K562 (cell line): ENCODE data around the gene KIF19. TPM values are rescaled to one million over a fixed set of nuclear protein-coding genes. Genes with fewer than 3 reads are reported as not detected.
"Not testable (repeated sequence)": the region's sequence is repeated elsewhere in the genome, so short reads cannot be mapped to it uniquely, and the experiment has no call there.

Source experiments
- ATAC-seq: fragments of 200-7000 bp; cut with Tn5 transposase; 3 replicates; pipeline ENCODE4 v1.9.1; 2020; ENCODE audit warnings: moderate library complexity
- BruUV-seq: library from RNA; stranded (reverse); fragments of 400-500 nt; replicated peaks from 2 replicates; lab custom pipeline; 2021; lab: Mats Ljungman, UMichigan
- CTCF ChIA-PET: fragments of 300-600 bp; formaldehyde crosslinking; extraction: SDS; loops from one replicate; lab custom pipeline; 2021; ENCODE audit warnings: low intra/inter-chr PET ratio; lab: Yijun Ruan, JAX
- POLR2A ChIA-PET: fragments of 300-600, 350-650 bp; sonication (Branson Sonifier 250); formaldehyde crosslinking; extraction: SDS; loops from one replicate; lab custom pipeline; 2021; ENCODE audit warnings: antibody characterized with exemption, inconsistent platforms; lab: Yijun Ruan, JAX
- DNase-seq, 4 experiments: peaks; one replicate each; pipeline versions ENCODE4 v3.0.0 to v3.0.0-alpha.2; 2011 to 2018; ENCODE audit warnings: low spot score in 3 of 4, mixed read lengths in 3 of 4; ENCODE audit errors: extremely low read depth in 1 of 4
- FAIRE-seq: peaks from 2 replicates; lab custom pipeline; 2011; peaks lifted over from hg19 to GRCh38; lab: Jason Lieb, UNC
- H2AFZ ChIP-seq: 2 replicates; pipeline ENCODE4 v1.6.0; 2011; ENCODE audit warnings: low read depth, low read length, control low read depth, inconsistent platforms
- H3K27ac ChIP-seq: fragments of 200-600 bp; 3 replicates; pipeline ENCODE4 v1.8.0; 2011; ENCODE audit warnings: low read depth, mild to moderate bottlenecking, control low read depth, inconsistent platforms, low read length, moderate library complexity, mixed read lengths; ENCODE audit errors: extremely low read depth
- H3K27me3 ChIP-seq, 2 experiments: fragments of 300-600 bp in 1 of 2; 2 replicates in 1 of 2; 3 replicates in 1 of 2; pipeline versions ENCODE4 v1.6.0 to v1.8.0; 2011; ENCODE audit warnings: inconsistent platforms in 2 of 2, low read length in 2 of 2, mild to moderate bottlenecking in 1 of 2, mixed read lengths in 1 of 2, moderate library complexity in 1 of 2; ENCODE audit not compliant: control insufficient read depth in 2 of 2, insufficient read depth in 2 of 2
- H3K36me3 ChIP-seq: fragments of 300-600 bp; 3 replicates; pipeline ENCODE4 v1.8.0; 2011; ENCODE audit warnings: mild to moderate bottlenecking, low read length, inconsistent platforms; ENCODE audit not compliant: control insufficient read depth, insufficient read depth
- H3K4me1 ChIP-seq, 2 experiments: fragments of 200-600 bp in 1 of 2; replicated peaks in 1 of 2; 2 replicates in 1 of 2; 3 replicates in 1 of 2; pipeline versions ENCODE4 v1.5.1 to v1.8.0; 2011; ENCODE audit warnings: inconsistent platforms in 2 of 2, low read length in 2 of 2, mild to moderate bottlenecking in 1 of 2, mixed read lengths in 1 of 2, moderate library complexity in 1 of 2; ENCODE audit not compliant: control insufficient read depth in 2 of 2, insufficient read depth in 2 of 2
- H3K4me2 ChIP-seq: 2 replicates; pipeline ENCODE4 v1.6.1; 2011; ENCODE audit warnings: low read length, control low read depth, inconsistent platforms, mixed read lengths; ENCODE audit not compliant: insufficient read depth
- H3K4me3 ChIP-seq: fragments of 200-600 bp; sonication (generic), shearing (Covaris generic); 2 replicates; pipeline ENCODE4 v1.5.1; 2016; ENCODE audit warnings: control low read depth, inconsistent platforms
- H3K79me2 ChIP-seq: fragments of 200-600 bp; 3 replicates; pipeline ENCODE4 v1.8.0; 2011; ENCODE audit warnings: low read length, inconsistent platforms; ENCODE audit not compliant: control insufficient read depth, insufficient read depth
- H3K9ac ChIP-seq, 2 experiments: 2 replicates each; pipeline versions ENCODE4 v1.6.0 to v1.6.1; 2011; ENCODE audit warnings: low read depth in 2 of 2, low read length in 2 of 2, control low read depth in 1 of 2, inconsistent platforms in 1 of 2, mild to moderate bottlenecking in 1 of 2, mixed read lengths in 1 of 2; ENCODE audit not compliant: insufficient read depth in 1 of 2
- H3K9me1 ChIP-seq: one replicate; pipeline ENCODE4 v1.6.0; 2011; ENCODE audit warnings: inconsistent platforms, mild to moderate bottlenecking, low read length, moderate library complexity; ENCODE audit not compliant: control insufficient read depth, insufficient read depth
- H3K9me3 ChIP-seq: replicated peaks from 2 replicates; pipeline ENCODE4 v1.5.1; 2011; ENCODE audit warnings: low read depth, low read length, inconsistent platforms; ENCODE audit not compliant: control insufficient read depth, insufficient read depth
- H4K20me1 ChIP-seq: replicated peaks from 2 replicates; pipeline ENCODE4 v1.6.1; 2011; ENCODE audit warnings: low read length, inconsistent platforms, mixed read lengths; ENCODE audit not compliant: control insufficient read depth, insufficient read depth
- ADNP ChIP-seq: fragments of 200-800 bp; sonication (Bioruptor generic); IDR thresholded peaks from 2 replicates; pipeline ENCODE4 v1.6.1; 2016; ENCODE audit warnings: missing genetic modification characterization, missing compliant biosample characterization
- AFF4 ChIP-seq: sonication (generic); formaldehyde crosslinking; IDR thresholded peaks from 2 replicates; pipeline ENCODE4 v1.8.0; 2023; ENCODE audit warnings: mild to moderate bottlenecking, missing genetic modification reagents
- BCOR ChIP-seq: fragments of 450-650 bp; IDR thresholded peaks from 2 replicates; pipeline ENCODE4 v1.6.1; 2016
- CBX1 ChIP-seq: sonication (generic); IDR thresholded peaks from 2 replicates; pipeline ENCODE4 v1.6.1; 2016; ENCODE audit warnings: antibody characterized with exemption, low read depth, mild to moderate bottlenecking
- OTX1 ChIP-seq: fragments of 450-650 bp; formaldehyde crosslinking; IDR thresholded peaks from 2 replicates; pipeline ENCODE4 v1.4.0; 2022; ENCODE audit warnings: mild to moderate bottlenecking
- SMARCA5 ChIP-seq: fragments of 450-650 bp; IDR thresholded peaks from 2 replicates; pipeline ENCODE4 v1.6.1; 2016
- ZNF134 ChIP-seq: fragments of 250-450 bp; sonication (Bioruptor Pico); conservative IDR thresholded peaks from 2 replicates; pipeline ENCODE4 v1.4.0; 2020
- ZNF263 ChIP-seq: sonication (generic); formaldehyde crosslinking; IDR thresholded peaks from 2 replicates; pipeline ENCODE4 v1.8.0; 2022; ENCODE audit warnings: mild to moderate bottlenecking, missing genetic modification reagents, borderline replicate concordance
- ZNF324 ChIP-seq: fragments of 250-450 bp; sonication (Bioruptor Pico); IDR thresholded peaks from 2 replicates; pipeline ENCODE4 v1.4.0; 2020; ENCODE audit warnings: mild to moderate bottlenecking
- ZNF431 ChIP-seq: sonication (generic); formaldehyde crosslinking; IDR thresholded peaks from 2 replicates; pipeline ENCODE4 v1.8.0; 2022; ENCODE audit warnings: mild to moderate bottlenecking, missing genetic modification reagents
- ZNF584 ChIP-seq: fragments of 200-800 bp; sonication (Bioruptor generic); IDR thresholded peaks from 2 replicates; pipeline ENCODE4 v1.6.1; 2016; ENCODE audit warnings: low read depth, mild to moderate bottlenecking, missing genetic modification characterization, missing compliant biosample characterization
- WGBS: fragments of 100-300 bp; shearing (Covaris generic); methylation state at CpG from one replicate; pipeline ENCODE4 v1.1.6; 2016; ENCODE audit warnings: low coverage, mixed read lengths; ENCODE audit not compliant: insufficient coverage; ENCODE audit errors: missing lambda C conversion rate; 5-methylcytosine and 5-hydroxymethylcytosine counted together
- in situ Hi-C: fragments of 300-500 bp; cut with MboI; formaldehyde crosslinking; loops from 4 replicates; pipeline ENCODE4 v1.15.0; 2018; ENCODE audit warnings: inconsistent platforms, mixed read lengths
- intact Hi-C: fragments of 100-400 bp; cut with micrococcal nuclease; formaldehyde crosslinking; loops from 2 replicates; pipeline ENCODE4 v1.14.2; 2022
- polyA plus RNA-seq, 8 experiments: library from polyadenylated mRNA; depleted of rRNA in 4 of 8; stranded (reverse) in 5 of 8; unstranded in 3 of 8; fragments of >200 nt; fragmentation: Nextera tagmentation in 2 of 8; fragmentation: Illumina TruSeq in 1 of 8; extraction: Ambion mirVana in 2 of 8; extraction: Trizol in 1 of 8; gene quantifications; 2 replicates each; pipeline versions ENCODE4 v1.2.1 to v1.2.3, GENCODE V29; 2011 to 2014; ENCODE audit warnings: inconsistent platforms in 1 of 8, missing spikeins in 1 of 8
- total RNA-seq, 7 experiments: library from RNA; depleted of rRNA in 6 of 7; stranded (reverse); fragments of >200 nt in 6 of 7; fragmentation: Illumina TruSeq in 2 of 7; extraction: Trizol in 2 of 7; gene quantifications; 2 replicates each; pipeline versions ENCODE4 v1.2.1 to v1.2.3, GENCODE V29; 2011 to 2021; ENCODE audit warnings: low replicate concordance in 1 of 7

Gene KIF19
- total and polyA plus RNA-seq, 9 of the 15 experiments (the other 6 are each of a cell fraction or from before 2014, with no cell fraction given), result 0.10 TPM; not detected in 8

DNA sequence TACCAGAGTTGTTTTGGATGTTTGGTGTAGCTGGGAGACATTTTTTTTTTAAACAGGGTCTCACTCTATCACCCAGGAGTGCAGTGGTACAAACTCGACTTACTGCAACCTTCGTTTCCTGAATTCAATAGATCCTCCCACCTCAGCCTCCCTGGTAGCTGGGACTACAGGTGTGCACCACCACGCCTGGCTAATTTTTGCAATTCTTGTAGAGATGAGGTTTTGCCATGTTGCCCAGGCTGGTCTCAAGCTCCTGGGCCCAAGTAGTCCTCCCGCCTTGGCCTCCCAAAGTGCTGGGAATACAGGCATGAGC is 43.8 kb upstream of the KIF19 start:
- ATAC-seq, H3K9me3 ChIP-seq, H3K79me2 ChIP-seq, CTCF ChIA-PET, H3K27ac ChIP-seq, H3K9me1 ChIP-seq, BruUV-seq, H3K9ac ChIP-seq, FAIRE-seq, H3K36me3 ChIP-seq, H3K27me3 ChIP-seq, H2AFZ ChIP-seq, H4K20me1 ChIP-seq, DNase-seq, H3K4me3 ChIP-seq, H3K4me2 ChIP-seq: not testable (repeated sequence)
- WGBS, result 23% methylated on average over 4 of the region's 4 CpGs
- intact Hi-C loops (loop anchor here (5.0 kb wide), 1 partner anchor 70 kb away; the partner anchor contains the start of gene TTYH2), in situ Hi-C loops (loop anchor here (5.0 kb wide), 1 partner anchor 65 kb away; no protein-coding TSS in a partner anchor)
- peaks cover 16 to 30% of the 10 kb centered on the region in 2 experiments for H3K4me1 ChIP-seq
- POLR2A ChIA-PET, result interaction anchor here (0.6 to 1.9 kb wide), 6 partner anchors 10 to 352 kb away, joined by 3 to 6 read pairs (median 4); no protein-coding TSS in a partner anchor
- TF ChIP-seq ZNF584 (0 out of 2 replicates have a peak, but pooled peaks have one; percentile 1), AFF4 (CRISPR knock-in tag) (0 out of 2 replicates have a peak, but pooled peaks have one; percentile 69), ZNF431 (CRISPR knock-in tag) (0 out of 2 replicates have a peak, but pooled peaks have one; percentile 30), ZNF324 (CRISPR knock-in tag) (0 out of 2 replicates have a peak, but pooled peaks have one; percentile 5), ZNF263 (CRISPR knock-in tag) (peak; percentile 63; the same call in 1 of the 2 replicates), ZNF134 (CRISPR knock-in tag) (peak; percentile 58; the same call in 1 of the 2 replicates), OTX1 (CRISPR knock-in tag) (0 out of 2 replicates have a peak, but pooled peaks have one; percentile 16), BCOR (peak; percentile 26; the same call in 1 of the 2 replicates), CBX1 (peak; percentile 48), SMARCA5 (peak; percentile 65; the same call in 1 of the 2 replicates), ADNP (peak; percentile 89; the same call in 1 of the 2 replicates)
- TF ChIP-seq, all 486 proteins: peak for 11; not testable (repeated sequence) for 475
